Middle frontal gyrus (tissue), 1 donor: ENCODE results near the gene RAP1GAP2.
"Not testable (repeated sequence)": the region's sequence is repeated elsewhere in the genome, so short reads cannot be mapped to it uniquely, and the experiment has no call there.

Experiments
- DNase-seq: peaks from one replicate; pipeline ENCODE4 v3.0.0-alpha.2; 2015; ENCODE audit warnings: low spot score; ENCODE audit errors: extremely low spot score

RAP1GAP2 gene

GRCh38 chr17:3022197-3022596 lies 226.0 kb downstream of the RAP1GAP2 start:
- no peak for DNase-seq

GRCh38 chr17:3024346-3024745 lies 228.1 kb downstream of the RAP1GAP2 start:
- DNase-seq: no peak

- DNase-seq: no peak
Measured at GRCh38 chr17:3025421-3026124, 229.3 kb downstream of the RAP1GAP2 start.

GRCh38 chr17:3026125-3026855 lies 230.1 kb downstream of the RAP1GAP2 start:
- no peak for DNase-seq

GRCh38 chr17:3026856-3027751 lies 230.9 kb downstream of the RAP1GAP2 start:
- DNase-seq: no peak

GRCh38 chr17:3027786-3028532 lies 231.7 kb downstream of the RAP1GAP2 start:
- DNase-seq: no peak

GRCh38 chr17:3029213-3029913 lies 233.1 kb downstream of the RAP1GAP2 start:
- DNase-seq: no peak

- DNase-seq: no peak
Measured at GRCh38 chr17:3030096-3030495, 233.9 kb downstream of the RAP1GAP2 start.

- DNase-seq: not testable (repeated sequence)
Measured at GRCh38 chr17:3030852-3031470, 234.7 kb downstream of the RAP1GAP2 start.

- no peak for DNase-seq
Measured at GRCh38 chr17:3032258-3033247, 236.3 kb downstream of the RAP1GAP2 start.

- no peak for DNase-seq
Measured at GRCh38 chr17:3033248-3033640, 237.0 kb downstream of the RAP1GAP2 start.

- no peak for DNase-seq
Measured at GRCh38 chr17:3033741-3034577, 237.7 kb downstream of the RAP1GAP2 start.

- no peak for DNase-seq
Measured at GRCh38 chr17:3034578-3034920, 238.3 kb downstream of the RAP1GAP2 start.

- DNase-seq: no peak
Measured at GRCh38 chr17:3035256-3035967, 239.2 kb downstream of the RAP1GAP2 start.

GRCh38 chr17:3035968-3036280 lies 239.7 kb downstream of the RAP1GAP2 start:
- no peak for DNase-seq

GRCh38 chr17:3036800-3037199 lies 240.6 kb downstream of the RAP1GAP2 start:
- no peak for DNase-seq

- DNase-seq: no peak
Measured at GRCh38 chr17:3037259-3037658, 241.0 kb downstream of the RAP1GAP2 start.

- no peak for DNase-seq
Measured at GRCh38 chr17:3038941-3039340, 242.7 kb downstream of the RAP1GAP2 start.
